ENCODE data around the gene GOT1.

The GOT1 gene

DNA sequence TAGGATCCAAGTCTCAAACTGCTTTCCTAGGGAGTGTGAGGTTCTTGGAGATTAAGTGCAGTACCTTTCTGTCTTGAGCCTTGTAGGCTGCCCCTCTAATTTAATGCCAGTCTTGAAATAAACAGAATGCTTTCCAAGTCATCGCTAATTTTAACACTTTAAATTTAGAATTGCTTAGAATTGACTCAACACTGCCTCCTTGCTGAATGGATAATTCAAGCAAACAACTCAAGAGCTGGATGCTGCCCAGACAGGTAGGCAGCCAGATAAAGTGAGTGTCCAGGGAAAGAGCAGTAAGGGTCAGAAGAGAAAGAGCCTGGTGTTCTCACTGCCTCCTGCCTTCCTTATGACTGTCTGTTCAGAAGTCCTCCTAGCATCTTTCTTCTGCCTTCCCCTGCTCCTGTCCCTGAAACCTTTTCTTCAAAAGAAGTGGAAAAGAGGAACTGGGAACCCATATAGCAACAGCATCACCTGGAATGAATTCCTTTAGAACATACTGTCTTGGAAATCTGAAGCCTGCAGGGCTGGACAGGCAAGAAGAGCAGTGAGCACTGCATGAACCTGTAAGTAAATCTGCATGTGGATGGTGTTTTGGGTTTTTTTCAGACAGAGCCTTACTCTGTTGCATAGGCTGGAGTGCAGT, 3.1 kb upstream of the GOT1 start:
- DNase-seq (ENCODE audit: low read depth): no peak

- DNase-seq (ENCODE audit: low read depth): no peak
Measured at GRCh38 chr10:99432881-99433280, 2.5 kb upstream of the GOT1 start.

GRCh38 chr10:99432047-99432446, 1.6 kb upstream of the GOT1 start:
- no peak for DNase-seq (ENCODE audit: low read depth)

- DNase-seq (ENCODE audit: low read depth): no peak
Measured at GRCh38 chr10:99431190-99431760, 851 bp upstream of the GOT1 start.

- DNase-seq (ENCODE audit: low read depth): no peak
Measured at GRCh38 chr10:99430116-99430450, 341 bp downstream of the GOT1 start.

- DNase-seq (ENCODE audit: low read depth): no peak
Measured at GRCh38 chr10:99429517-99430095, 818 bp downstream of the GOT1 start.

GRCh38 chr10:99427566-99428190, 2.7 kb downstream of the GOT1 start:
- DNase-seq (ENCODE audit: low read depth): no peak

DNA sequence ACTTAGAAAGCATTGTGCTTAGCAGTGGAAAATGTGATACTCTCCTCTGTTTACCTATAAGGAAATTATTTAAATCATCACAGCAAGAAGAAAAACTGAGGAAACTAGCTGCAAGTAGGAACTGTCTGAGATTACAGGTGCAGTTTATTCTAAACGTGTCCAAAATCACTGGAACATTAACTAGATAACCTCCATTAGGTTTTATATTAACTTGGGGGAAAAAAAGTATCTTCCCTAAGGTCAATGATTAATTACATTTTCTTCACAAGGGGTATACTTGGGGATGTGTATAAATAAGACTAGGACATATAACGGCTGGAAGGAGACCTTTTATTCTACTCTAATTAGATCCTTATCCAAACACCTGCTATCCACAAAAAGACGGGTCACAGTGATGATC, 3.7 kb downstream of the GOT1 start:
- DNase-seq (ENCODE audit: low read depth): no peak

GRCh38 chr10:99425204-99425603, 5.2 kb downstream of the GOT1 start:
- DNase-seq (ENCODE audit: low read depth): no peak

DNA sequence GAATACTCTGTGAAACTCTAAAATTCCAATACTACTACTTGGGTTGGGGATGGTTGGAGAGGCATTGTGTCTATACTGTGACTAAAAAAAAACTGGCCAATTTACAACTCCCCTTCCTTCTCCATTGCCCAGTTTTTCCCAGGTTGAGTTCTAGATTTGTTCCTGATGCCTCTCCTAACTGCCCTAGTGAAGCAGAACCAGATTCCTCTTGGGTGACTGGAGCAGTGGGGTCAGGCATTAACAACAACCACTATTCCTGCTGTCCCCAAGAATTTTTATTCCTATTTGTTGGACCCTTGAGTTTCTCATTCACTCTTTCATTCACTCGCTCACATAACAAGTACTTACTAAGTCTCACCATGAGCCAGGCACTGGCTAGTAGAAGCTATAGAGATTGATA, 5.8 kb downstream of the GOT1 start:
- no peak for DNase-seq (ENCODE audit: low read depth)

DNA sequence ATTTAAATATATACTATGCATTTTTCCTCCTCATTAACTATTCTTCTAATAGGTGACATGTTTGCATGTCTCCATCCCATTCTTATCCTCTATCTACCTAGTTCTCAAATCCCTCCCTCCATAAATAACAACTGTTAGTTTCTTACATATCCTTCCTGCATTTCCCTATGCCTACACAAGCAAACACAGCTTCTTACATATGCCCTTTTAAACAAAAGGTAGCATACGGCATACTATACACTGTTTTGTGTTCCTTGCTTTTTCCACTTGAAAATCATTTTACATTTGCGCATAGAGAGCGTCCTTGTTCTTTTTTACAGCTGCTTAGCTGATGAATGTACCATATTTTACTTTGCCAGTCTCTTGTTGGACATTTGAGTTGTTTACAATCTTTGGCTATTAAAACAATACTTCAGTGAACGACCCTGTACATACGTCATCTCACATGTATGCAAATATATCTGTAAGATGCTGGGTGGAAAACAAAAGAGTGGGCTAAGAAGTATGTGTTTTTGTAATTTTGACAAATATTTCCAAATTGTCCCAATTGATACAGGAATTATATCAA, 7.8 kb downstream of the GOT1 start:
- no peak for DNase-seq (ENCODE audit: low read depth)

GRCh38 chr10:99421233-99421739, 9.1 kb downstream of the GOT1 start:
- DNase-seq (ENCODE audit: low read depth): no peak

- no peak for DNase-seq (ENCODE audit: low read depth)
Measured at GRCh38 chr10:99419688-99420087, 10.7 kb downstream of the GOT1 start.

DNA sequence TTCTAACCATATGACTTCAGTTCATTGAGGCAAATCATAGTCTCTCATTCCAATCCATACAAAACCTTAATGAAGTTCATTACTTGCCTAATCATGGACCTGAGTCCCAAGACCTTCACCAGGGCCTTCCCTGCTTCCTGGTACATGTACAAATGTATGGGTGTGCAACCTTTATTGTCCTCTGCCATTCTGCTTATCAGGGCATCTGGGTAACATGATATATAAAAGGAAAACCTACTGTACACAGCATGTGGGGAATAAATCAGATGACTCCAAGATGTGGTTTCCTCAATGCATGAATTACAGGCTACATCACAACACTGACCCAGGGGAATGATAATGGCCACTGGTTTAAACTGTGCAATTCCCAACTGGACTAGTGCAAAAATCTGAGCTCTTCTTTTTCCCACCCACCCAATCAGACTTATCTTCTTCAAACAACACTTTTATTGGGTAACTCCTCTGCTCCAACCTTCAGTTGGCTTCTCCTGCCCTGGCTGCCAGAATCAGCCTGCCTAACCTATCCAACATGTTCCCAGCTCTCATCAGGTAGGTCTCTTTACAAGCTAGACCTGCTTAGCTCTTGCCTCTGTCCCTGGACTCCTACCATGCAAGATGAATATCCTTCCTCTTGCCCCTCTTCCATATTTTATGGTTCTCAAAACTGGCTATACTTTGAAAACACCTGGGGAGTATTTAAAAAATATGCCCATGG, 11.4 kb downstream of the GOT1 start:
- DNase-seq (ENCODE audit: low read depth): no peak

GRCh38 chr10:99412099-99412498, 18.3 kb downstream of the GOT1 start:
- DNase-seq (ENCODE audit: low read depth): no peak

GRCh38 chr10:99411546-99411945, 18.9 kb downstream of the GOT1 start:
- DNase-seq (ENCODE audit: low read depth): no peak

DNA sequence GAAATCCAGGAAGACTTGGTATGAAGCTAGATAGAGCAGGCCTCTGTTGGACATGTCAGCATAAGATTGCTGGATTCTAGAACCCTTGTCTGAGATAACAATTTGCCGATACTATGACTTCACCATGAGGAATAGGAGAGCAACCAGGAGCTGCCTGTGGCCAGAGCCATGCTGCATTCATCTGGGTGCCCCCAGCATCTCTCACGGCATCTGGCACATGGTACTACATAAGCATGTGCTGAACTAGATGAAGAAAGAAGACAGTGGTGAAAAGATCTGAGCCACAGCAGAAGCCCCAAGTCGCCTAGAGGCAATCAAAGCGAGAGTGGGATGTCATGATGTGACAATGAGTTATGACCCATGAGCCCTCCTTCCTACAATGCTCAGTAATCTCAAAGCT, 19.5 kb downstream of the GOT1 start:
- DNase-seq (ENCODE audit: low read depth): no peak

DNA sequence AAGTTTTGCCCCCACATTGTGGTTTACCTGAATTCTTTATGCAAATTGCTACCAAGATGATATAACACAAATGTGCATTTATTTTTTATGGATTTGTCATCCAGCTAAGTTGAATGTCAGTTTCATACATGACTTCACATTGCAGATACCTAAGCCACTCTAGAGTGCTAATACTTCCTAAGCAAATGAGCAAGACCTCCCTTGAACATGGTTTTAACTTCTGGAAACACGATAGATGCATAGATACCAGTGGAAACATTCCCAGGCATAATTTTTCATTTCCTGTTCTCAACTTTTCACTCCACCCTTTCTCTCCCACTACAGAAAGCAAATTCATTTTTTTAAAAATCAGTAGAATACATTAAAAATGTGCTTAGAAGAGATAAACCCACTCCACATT, 20.3 kb downstream of the GOT1 start:
- DNase-seq (ENCODE audit: low read depth): no peak

- no peak for DNase-seq (ENCODE audit: low read depth)
Measured at GRCh38 chr10:99406149-99406548, 24.3 kb downstream of the GOT1 start.

DNA sequence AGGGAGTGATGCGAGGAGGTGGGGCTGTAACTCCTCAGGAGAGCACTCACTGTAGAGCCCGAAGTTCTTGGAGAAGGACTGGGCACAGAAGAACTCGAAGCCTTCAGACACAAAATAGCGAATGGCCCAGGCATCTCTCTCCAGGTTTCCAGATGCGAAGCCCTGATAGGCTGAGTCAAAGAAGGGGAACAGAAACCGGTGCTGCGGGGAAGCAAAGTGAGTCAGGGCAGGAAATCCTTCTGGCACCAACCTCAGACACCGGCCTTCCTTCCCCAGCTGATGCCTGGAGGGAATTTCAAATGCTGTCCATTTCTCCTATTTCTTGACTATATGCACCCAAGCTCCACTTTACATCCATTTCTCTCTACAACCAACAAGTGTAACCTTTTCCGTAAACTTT, 26.8 kb downstream of the GOT1 start:
- DNase-seq (ENCODE audit: low read depth): no peak

GRCh38 chr10:99399664-99400063, 30.8 kb downstream of the GOT1 start:
- DNase-seq (ENCODE audit: low read depth): no peak

DNA sequence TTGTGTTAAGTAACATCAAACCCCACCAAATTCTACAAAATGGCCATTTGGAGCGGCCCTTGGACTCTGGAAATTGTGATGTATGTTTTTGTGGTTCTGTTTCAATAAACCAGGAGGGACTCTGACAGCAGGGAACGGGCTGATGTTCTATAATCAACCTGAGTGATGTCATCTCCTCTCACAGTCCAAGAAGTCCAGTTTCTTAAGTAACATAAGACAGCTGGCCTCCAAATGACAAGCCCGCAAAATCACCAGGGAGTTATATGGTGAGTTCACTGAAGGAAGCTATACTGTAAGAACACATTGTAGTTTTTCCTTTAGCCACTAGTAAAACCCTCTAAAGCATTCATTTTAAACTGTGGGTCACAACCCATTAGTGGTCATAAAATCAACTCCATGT, 34.0 kb downstream of the GOT1 start:
- no peak for DNase-seq (ENCODE audit: low read depth)

Measured in activated T-cell treated with anti-CD3 and anti-CD28 coated beads for 24 hours (primary cell).